DOHH2 (cell line): ENCODE results near the gene ELANE.

Experiments used
- H3F3A ChIP-seq: fragments of 200-600 bp; sonication (generic), shearing (Covaris generic); 2 replicates; pipeline ENCODE4 v1.6.0; 2016; ENCODE audit warnings: antibody characterized with exemption, mild to moderate bottlenecking; ENCODE audit not compliant: control insufficient read depth, insufficient read depth
- H3K27ac ChIP-seq: fragments of 200-600 bp; sonication (generic); 2 replicates; pipeline ENCODE4 v1.5.1; 2014; ENCODE audit warnings: low read depth, mild to moderate bottlenecking, low read length, moderate library complexity
- H3K27me3 ChIP-seq: fragments of 200-600 bp; sonication (generic); 2 replicates; pipeline ENCODE4 v1.6.1; 2014; ENCODE audit warnings: mild to moderate bottlenecking, low read length, mixed read lengths; ENCODE audit not compliant: control insufficient read depth
- H3K36me3 ChIP-seq: fragments of 200-600 bp; sonication (generic); 2 replicates; pipeline ENCODE4 v1.6.1; 2014; ENCODE audit warnings: mild to moderate bottlenecking, low read length, moderate library complexity, mixed read lengths; ENCODE audit not compliant: control insufficient read depth
- H3K4me1 ChIP-seq: fragments of 200-600 bp; sonication (generic); 2 replicates; pipeline ENCODE4 v1.6.1; 2014; ENCODE audit warnings: mild to moderate bottlenecking, low read length, mixed read lengths; ENCODE audit not compliant: control insufficient read depth
- H3K4me2 ChIP-seq: fragments of 200-600 bp; sonication (generic); 2 replicates; pipeline ENCODE4 v1.6.0; 2014; ENCODE audit warnings: mild to moderate bottlenecking, low read length, moderate library complexity
- H3K4me3 ChIP-seq: fragments of 200-600 bp; sonication (generic); 2 replicates; pipeline ENCODE4 v1.5.1; 2014; ENCODE audit warnings: mild to moderate bottlenecking, low read length, mixed read lengths
- H3K79me2 ChIP-seq: fragments of 200-600 bp; sonication (generic); 2 replicates; pipeline ENCODE4 v1.6.1; 2014; ENCODE audit warnings: mild to moderate bottlenecking, low read length, mixed read lengths; ENCODE audit not compliant: control insufficient read depth
- H3K9me2 ChIP-seq: fragments of 200-600 bp; sonication (generic); replicated peaks from 2 replicates; pipeline ENCODE4 v1.6.1; 2014; ENCODE audit warnings: mild to moderate bottlenecking, low read length, mixed read lengths; ENCODE audit not compliant: control insufficient read depth
- H3K9me3 ChIP-seq: fragments of 200-600 bp; sonication (generic); 2 replicates; pipeline ENCODE4 v1.6.1; 2014; ENCODE audit warnings: antibody characterized with exemption, low read length, mixed read lengths; ENCODE audit not compliant: control insufficient read depth, insufficient read depth
- H4K20me1 ChIP-seq: fragments of 200-600 bp; sonication (generic); 2 replicates; pipeline ENCODE4 v1.6.0; 2014; ENCODE audit warnings: low read depth, mild to moderate bottlenecking, antibody characterized with exemption, low read length, moderate library complexity; ENCODE audit not compliant: control insufficient read depth, insufficient read depth
- CTCF ChIP-seq: fragments of 200-600 bp; sonication (generic); IDR thresholded peaks from one replicate; pipeline ENCODE4 v1.5.1; 2014; ENCODE audit warnings: antibody characterized with exemption, mild to moderate bottlenecking, low read depth, low read length; ENCODE audit not compliant: poor library complexity, severe bottlenecking
- EZH2phosphoT487 ChIP-seq: fragments of 200-600 bp; sonication (generic); IDR thresholded peaks from 2 replicates; pipeline ENCODE4 v1.6.1; 2017; ENCODE audit warnings: borderline replicate concordance, mild to moderate bottlenecking, antibody characterized with exemption, low read length, moderate library complexity, mixed read lengths

ELANE gene

GRCh38 chr19:867855-868457, 15.9 kb downstream of the ELANE start:
- Histone ChIP-seq H3K27me3 (no peaks in the 10 kb centered on the region), H3F3A (peaks cover 8% of the 10 kb centered on the region; the same call in 1 of the 2 replicates), H3K4me1 (peaks cover 26% of the 10 kb centered on the region), H3K9me3 (no peaks in the 10 kb centered on the region), H3K9me2 (no peaks in the 10 kb centered on the region), H3K4me3 (no peak overlapping the region), H3K4me2 (no peak overlapping the region), H4K20me1 (peaks cover 5% of the 10 kb centered on the region), H3K36me3 (no peaks in the 10 kb centered on the region), H3K79me2 (no peaks in the 10 kb centered on the region), H3K27ac (no peak overlapping the region)
- TF ChIP-seq EZH2phosphoT487: no peak
- TF ChIP-seq CTCF: no peak

GRCh38 chr19:868458-869244, 16.5 kb downstream of the ELANE start:
- Histone ChIP-seq H3K27ac (no peak overlapping the region), H3K4me2 (no peak overlapping the region), H3K4me1 (peaks cover 19% of the 10 kb centered on the region), H3K36me3 (no peaks in the 10 kb centered on the region), H3K27me3 (no peaks in the 10 kb centered on the region), H3K4me3 (no peak overlapping the region), H4K20me1 (peaks cover 5% of the 10 kb centered on the region), H3K9me3 (no peaks in the 10 kb centered on the region), H3K9me2 (no peaks in the 10 kb centered on the region), H3K79me2 (no peaks in the 10 kb centered on the region), H3F3A (peaks cover 5% of the 10 kb centered on the region; the same call in 1 of the 2 replicates)
- TF ChIP-seq CTCF (no peak), EZH2phosphoT487 (no peak)

- H3K9me3 ChIP-seq: no peaks in the 10 kb centered on the region
- no peak overlapping the region for H3K27ac ChIP-seq
- peaks cover 5% of the 10 kb centered on the region; the same call in 1 of the 2 replicates for H3F3A ChIP-seq
- no peaks in the 10 kb centered on the region for H3K36me3 ChIP-seq
- H4K20me1 ChIP-seq: peaks cover 5% of the 10 kb centered on the region
- H3K79me2 ChIP-seq: no peaks in the 10 kb centered on the region
- H3K4me2 ChIP-seq: no peak overlapping the region
- H3K9me2 ChIP-seq: no peaks in the 10 kb centered on the region
- TF ChIP-seq CTCF (no peak), EZH2phosphoT487 (no peak)
- no peak overlapping the region for H3K4me3 ChIP-seq
- H3K4me1 ChIP-seq: peaks cover 12% of the 10 kb centered on the region
- no peaks in the 10 kb centered on the region for H3K27me3 ChIP-seq
Measured at GRCh38 chr19:869245-870177, 17.4 kb downstream of the ELANE start.
